ENCODE data around the gene SSC5D.
"Not testable (repeated sequence)": the region's sequence is repeated elsewhere in the genome, so short reads cannot be mapped to it uniquely, and the experiment has no call there.

The SSC5D gene

GRCh38 chr19:55487924-55488687 is at the start of gene SSC5D:
Gene SSC5D, plus strand, starts transcription at chr19:55488436. Its CDS starts 154 bp downstream, at chr19:55488590.
- DNase-seq: peak; percentile 24

GRCh38 chr19:55439052-55439451 is 49.2 kb upstream of the SSC5D start:
- DNase-seq: no peak

- peak; percentile 65 for DNase-seq
Measured at GRCh38 chr19:55440411-55441105, 47.7 kb upstream of the SSC5D start.

- peak; percentile 60 for DNase-seq
Measured at GRCh38 chr19:55441319-55441691, 46.9 kb upstream of the SSC5D start.

- DNase-seq: peak; percentile 74
Measured at GRCh38 chr19:55441692-55442321, 46.4 kb upstream of the SSC5D start.

GRCh38 chr19:55442372-55442961 is 45.8 kb upstream of the SSC5D start:
- peak; percentile 59 for DNase-seq

GRCh38 chr19:55443045-55443823 is 45.0 kb upstream of the SSC5D start, which contains the start of gene SHISA7:
Gene SHISA7, minus strand, starts transcription at chr19:55443300. Its CDS starts 437 bp downstream, at chr19:55442863.
- DNase-seq: peak; percentile 84

GRCh38 chr19:55443824-55444480 is 44.3 kb upstream of the SSC5D start:
- DNase-seq: peak; percentile 97

GRCh38 chr19:55444646-55445045 is 43.6 kb upstream of the SSC5D start:
- no peak for DNase-seq

GRCh38 chr19:55446060-55446459 is 42.2 kb upstream of the SSC5D start:
- no peak for DNase-seq

GRCh38 chr19:55447421-55448174 is 40.6 kb upstream of the SSC5D start:
- peak; percentile 88 for DNase-seq

GRCh38 chr19:55448175-55448490 is 40.1 kb upstream of the SSC5D start:
- DNase-seq: not testable (repeated sequence)

- no peak for DNase-seq
Measured at GRCh38 chr19:55449469-55449868, 38.8 kb upstream of the SSC5D start.

- peak; percentile 42 for DNase-seq
Measured at GRCh38 chr19:55451163-55451964, 36.9 kb upstream of the SSC5D start.

- DNase-seq: peak; percentile 38
Measured at GRCh38 chr19:55451965-55452748, 36.1 kb upstream of the SSC5D start.

- DNase-seq: peak; percentile 93
Measured at GRCh38 chr19:55452749-55453346, 35.4 kb upstream of the SSC5D start.

GRCh38 chr19:55453511-55454260 is 34.5 kb upstream of the SSC5D start:
- no peak for DNase-seq

- peak; percentile 78 for DNase-seq
Measured at GRCh38 chr19:55454787-55455243, 33.4 kb upstream of the SSC5D start.
